Measurements from ENCODE around the gene NCKAP5.

Gene NCKAP5

DNA sequence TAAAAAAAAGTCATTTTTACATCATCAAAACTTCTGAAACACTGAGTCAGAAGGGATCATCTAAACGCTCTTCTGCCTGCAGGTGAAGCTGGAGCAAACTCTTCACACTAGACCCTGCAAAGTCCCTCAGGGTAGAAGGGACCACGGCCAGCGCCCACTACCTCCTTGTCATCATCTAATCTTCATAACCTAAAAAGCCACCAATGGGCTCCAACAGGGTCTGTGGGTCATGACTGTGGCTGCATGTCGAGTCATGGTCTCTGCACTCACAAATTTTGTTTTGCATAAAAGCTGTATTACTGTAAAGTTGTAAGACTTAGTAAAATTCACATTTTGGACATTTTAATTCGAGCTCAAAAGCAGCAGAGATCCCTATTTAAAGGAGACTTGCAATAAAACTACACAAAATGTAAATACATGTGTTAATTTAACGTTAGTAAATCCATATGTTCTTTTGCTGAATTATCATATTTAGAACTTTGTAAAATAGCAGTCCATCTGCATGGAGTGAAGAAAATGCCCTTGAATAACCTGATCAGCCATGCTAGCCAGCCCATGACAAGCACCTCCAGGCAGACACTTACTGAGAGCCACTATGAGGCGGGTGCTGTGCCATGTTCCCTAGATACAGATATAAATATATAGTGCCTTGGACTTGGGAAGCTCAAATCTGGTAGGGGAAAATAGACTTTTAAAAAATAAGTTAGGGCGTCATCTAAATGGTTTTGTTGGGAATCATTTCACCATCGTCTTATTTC is 461.0 kb downstream of the NCKAP5 start:
- DNase-seq: no peak

- DNase-seq: no peak
Observed at GRCh38 chr2:133104871-133105270, 463.4 kb downstream of the NCKAP5 start.

DNA sequence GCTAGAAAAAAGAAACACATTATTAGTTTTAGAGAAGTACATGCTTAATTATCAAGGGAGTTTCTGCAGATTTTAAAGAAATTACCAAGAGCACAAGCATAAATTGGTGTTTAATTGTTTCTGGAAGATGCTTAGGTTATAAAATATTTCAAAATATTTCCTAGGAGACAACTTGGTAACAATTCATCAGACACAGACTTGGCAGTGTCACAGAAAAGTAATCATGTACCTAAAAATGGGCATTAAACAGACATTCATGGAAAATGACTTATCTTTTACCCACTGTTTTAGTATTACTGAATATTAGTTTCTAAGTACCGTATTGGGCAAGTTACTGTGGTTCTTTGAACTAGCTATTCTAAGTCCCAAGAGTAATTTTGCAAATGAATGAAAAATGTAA is 469.5 kb downstream of the NCKAP5 start:
- no peak for DNase-seq

GRCh38 chr2:133097666-133098065 is 470.6 kb downstream of the NCKAP5 start:
- no peak for DNase-seq

DNA sequence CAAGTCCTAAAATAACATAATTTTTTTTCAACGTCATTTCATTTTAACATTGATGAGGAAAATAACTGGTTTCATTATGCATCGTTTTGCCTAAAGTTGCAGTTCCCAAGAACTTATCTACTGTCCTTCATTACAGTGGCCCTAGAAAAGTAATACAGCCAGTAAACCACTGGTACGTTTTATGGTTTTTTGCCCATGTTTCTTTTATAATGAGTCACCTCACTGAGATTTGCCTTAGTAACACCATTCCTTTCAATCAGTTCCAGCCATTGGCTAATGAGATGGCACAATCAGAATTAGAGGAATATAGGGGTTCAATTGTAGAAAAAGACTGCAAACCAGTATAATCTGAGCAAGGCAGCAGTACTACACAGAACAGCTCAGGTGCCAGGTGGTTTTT is 475.7 kb downstream of the NCKAP5 start:
- no peak for DNase-seq

DNA sequence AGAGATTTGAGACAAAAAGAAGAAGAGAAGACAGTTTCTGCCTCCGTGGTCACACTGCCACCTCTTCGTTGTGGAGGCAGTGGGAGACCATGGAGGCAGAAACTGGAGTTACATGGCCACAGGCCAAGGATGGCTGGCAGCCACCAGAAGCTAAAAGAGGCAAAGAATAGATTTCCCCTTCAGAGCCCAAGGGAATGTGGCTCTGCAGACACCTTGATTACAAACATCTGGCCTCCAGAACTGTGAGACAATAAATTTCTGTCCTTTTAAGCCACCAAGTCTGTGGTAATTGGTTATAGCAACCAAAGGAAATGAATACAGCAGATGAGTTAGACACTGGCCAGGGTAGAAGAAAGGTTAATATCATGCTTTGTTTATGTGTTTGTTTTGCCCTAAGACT is 477.9 kb downstream of the NCKAP5 start:
- DNase-seq: no peak

DNA sequence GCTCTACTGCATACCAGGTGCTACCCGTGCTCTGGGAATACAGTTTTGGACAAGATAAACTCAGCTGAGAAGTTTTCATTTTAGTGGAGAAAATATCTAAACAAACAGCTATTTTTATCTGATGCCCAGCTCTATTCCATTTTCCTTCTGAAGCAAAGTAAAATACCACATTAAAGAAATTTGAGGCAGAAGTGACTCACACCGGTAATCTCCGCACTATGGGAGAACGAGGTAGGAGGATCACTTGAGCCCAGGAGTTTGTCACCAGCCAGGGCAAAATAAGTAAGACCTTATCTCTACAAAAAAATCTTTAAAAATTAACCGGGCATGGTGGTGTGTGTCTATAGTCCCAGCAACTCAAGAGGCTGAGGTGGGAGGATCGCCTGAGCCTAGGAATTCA is 482.1 kb downstream of the NCKAP5 start:
- DNase-seq: no peak

DNA sequence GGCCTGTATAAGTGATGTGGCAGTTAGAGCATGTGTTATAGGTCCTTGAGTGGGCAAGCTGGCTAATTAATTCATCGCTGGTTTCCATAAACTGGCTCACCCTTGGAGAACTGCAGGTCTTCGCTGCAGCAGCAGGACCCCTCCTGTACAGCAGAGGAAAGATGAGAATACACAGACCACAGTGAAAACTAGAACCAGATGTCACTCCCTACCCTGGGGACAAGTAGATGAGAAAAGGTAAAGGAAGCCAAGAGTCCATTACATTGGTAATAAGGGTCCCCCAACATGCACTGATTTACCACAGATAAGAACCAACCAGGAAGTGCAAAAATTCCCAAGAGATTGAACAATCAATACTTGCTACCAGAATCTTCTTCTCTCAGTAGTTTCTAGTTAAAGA is 482.6 kb downstream of the NCKAP5 start:
- no peak for DNase-seq

DNA sequence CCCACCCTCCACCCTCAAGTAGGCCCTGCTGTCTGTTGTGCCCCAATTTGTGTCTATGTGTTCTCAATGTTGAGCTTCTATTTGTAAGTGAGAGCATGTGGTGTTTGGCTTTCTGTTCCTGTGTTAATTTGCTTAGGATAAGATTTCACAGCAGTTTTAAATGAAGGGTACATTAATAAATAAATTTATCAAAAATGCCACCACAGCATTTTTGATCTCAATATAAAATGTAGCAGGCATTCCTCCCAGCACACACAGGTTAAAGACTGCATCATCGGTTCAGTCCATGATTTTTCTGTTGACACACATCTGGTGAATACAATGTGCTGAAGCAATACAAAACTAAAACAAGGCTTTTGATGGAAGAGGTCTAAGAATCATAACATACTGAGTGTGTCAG is 486.2 kb downstream of the NCKAP5 start:
- no peak for DNase-seq

GRCh38 chr2:133080822-133081221 is 487.4 kb downstream of the NCKAP5 start:
- no peak for DNase-seq

DNA sequence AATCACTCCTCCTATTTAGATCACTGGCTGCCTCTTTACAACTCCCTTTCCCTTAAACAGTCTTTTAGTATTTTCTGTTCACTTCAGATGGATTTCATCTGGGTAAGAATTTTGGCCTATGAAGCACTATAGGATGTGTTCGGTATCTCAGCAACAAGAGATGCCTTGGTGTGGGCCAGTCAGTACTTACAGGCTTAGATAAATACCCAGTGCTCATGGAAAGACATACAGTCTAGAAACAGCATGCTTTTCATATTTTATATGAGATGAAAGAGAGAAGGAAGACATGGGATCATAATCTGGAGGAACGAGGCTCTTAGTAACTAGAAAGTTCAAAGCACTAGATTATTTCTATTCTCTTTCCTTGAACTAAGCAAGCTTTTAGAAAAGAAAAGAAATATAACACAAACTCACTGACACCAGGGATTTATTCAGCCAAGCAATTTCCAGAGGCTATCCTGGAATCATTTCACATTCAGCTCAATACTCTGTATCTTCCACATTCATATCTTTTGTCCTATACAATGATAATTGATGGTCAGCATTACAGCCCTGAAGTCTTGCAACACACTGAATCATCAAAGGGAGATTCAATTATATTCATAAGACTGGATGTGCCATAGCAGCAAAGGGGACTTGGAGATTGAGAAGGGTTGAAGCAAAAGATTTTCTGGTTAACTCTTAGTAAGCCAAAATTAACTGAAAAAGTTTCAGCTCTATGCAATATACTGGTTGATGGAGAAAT is 489.4 kb downstream of the NCKAP5 start:
- no peak for DNase-seq

GRCh38 chr2:133077269-133077822 is 490.9 kb downstream of the NCKAP5 start:
- no peak for DNase-seq

DNA sequence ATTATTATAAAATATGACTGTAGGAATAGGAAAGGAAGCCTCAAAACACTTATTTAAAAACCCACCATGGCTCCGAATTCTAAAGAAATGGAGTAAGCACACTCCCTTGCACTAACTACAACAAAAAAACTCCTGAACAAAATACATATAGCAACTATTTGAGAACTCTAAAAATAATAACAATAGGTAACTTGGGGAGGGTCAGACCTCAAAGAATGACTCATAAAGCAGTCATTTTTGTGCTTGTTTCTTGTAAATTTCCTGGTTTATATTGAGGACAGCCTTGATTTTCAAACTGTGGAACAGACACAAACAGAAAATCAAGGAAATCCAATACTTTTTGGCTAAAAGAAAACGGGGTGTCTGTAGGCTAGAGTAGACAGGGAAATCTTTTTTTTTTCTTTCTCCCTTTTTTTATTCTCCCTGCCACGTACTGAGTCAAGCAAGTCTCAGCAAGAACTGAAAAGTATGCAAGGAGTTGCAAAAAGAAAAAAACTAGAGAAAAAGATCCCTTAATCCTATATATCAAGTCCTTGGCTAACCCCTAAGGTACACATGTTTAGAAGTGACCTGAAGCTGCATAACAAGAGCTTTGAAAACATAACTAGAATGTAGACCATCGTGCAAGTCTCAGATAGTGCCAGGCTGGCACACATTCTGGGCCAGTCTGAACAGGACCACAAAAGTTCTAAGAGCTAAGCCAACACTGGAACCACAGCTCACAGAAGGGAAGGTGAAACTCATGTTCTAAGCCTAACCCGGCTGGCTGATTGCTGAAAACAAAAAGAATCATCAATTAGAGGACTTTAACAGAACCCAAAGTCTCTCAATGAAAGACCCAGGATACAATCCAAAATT is 495.2 kb downstream of the NCKAP5 start:
- DNase-seq: no peak

- no peak for DNase-seq
Observed at GRCh38 chr2:133063775-133064174, 504.5 kb downstream of the NCKAP5 start.

DNA sequence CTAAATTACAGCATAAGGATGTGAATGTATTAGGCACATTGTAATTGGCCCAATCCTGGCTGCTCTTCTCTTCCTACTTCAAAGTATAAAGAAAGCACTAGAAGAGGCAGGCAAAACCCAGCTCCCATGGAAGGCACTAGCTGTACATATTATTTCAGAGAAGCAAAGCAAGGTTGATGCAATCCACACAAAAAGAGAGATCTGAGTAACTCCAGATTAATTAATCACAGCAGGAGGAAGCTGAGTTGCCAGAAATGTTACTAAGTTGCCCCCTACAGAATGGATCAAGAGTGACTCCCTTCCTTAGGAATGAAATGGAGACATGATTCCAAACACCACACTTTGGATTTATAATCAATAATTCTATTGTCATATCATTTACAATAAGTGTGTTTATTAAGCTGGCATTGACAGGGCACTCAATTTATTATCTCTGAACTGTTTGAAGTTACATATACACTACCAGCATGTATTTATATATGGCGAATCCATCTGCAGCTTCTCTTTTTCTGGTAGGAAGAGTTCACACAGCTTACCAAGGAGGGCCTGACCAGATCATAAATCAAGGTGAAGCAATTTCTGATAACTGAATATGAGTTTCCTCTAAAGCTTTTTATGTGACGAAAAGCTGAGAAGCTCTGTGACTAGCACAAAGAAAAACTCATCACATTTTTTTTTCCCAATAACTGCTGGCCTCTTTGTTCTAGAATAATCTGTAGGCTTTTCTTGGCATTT is 505.2 kb downstream of the NCKAP5 start:
- DNase-seq: no peak

GRCh38 chr2:133061874-133062593 is 506.2 kb downstream of the NCKAP5 start:
- DNase-seq: no peak

GRCh38 chr2:133054297-133054696 is 514.0 kb downstream of the NCKAP5 start:
- DNase-seq: no peak

DNA sequence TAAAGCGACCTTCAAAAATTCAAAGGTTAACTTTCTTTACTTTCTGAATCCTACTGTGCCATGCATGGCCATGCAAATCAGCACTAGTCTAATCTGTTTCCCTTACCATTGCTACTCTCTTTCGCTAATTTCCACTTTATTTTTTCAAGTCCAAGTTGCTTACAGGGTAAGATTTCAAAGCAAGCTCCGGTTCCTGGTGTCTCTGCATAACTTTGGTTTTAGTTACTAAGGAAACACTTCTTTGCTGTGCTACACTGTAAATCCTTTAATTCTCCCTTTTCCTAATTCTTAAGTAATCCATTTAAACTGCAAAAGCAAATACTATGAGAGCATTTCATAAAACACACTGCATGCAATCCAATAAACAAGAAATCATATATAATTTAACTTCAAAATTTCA is 514.7 kb downstream of the NCKAP5 start:
- no peak for DNase-seq

DNA sequence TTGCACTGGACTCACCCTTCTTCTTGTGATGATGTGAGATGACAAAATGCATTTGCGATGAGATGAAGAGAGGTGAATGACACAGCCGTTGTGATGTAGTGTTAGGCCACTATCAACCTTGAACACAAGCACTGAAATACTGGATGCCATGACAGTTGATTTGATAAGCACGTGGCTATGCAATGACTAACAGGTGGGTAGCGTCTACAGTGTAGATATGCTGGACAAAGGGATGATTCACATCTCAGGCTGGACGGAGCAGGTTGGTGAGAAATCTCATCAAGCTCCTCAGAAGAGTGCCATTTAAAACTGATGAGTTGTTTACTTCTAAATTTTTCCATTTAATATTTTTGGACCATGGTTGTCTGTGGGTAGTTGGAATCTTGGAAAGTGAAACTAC is 522.5 kb downstream of the NCKAP5 start:
- no peak for DNase-seq

DNA sequence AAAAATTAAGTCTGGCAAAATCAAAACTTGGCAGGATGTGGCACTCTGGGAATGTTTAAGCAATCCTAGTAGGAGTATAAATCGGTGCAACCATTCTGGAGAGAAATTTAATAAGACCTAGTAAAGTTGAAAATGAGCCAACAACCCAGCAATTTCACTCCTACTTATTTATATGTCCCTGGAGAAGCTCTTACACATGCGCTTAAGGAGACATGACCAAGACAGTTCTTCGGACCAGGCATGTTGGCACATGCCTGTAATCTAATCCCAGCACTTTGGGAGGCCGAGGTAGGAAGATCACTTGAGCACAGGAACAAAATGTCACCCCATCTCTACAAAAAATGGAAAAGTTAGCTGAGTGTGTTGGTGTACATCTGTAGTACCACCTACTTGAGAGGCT is 523.7 kb downstream of the NCKAP5 start:
- no peak for DNase-seq

DNA sequence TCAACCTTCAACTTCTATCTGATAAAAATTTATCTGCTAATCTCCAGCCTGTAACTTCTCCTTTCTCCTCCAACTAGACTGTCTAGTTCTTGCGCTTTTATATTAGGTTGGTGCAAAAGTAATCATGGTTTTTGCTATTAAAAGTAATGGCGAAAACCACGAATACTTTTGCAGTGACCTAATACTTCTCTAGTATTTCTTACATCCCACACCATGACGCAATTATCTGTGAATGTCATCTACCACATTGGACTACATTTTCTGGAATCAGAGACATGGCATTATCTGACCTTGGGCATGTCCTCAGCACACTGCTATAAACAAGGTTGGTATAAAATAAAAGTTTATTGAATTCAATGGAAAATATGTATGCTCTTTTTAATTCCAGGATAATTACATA is 528.1 kb downstream of the NCKAP5 start:
- no peak for DNase-seq

Measured in hypothalamus (tissue), 51 donors.